T-helper 9 cell (primary cell): Measurements from ENCODE around the gene RAE1.
"Not testable (repeated sequence)": the region's sequence is repeated elsewhere in the genome, so short reads cannot be mapped to it uniquely, and the experiment has no call there.

Source experiments
- DNase-seq: peaks from one replicate; pipeline ENCODE4 v3.0.0-alpha.2; 2020

The RAE1 gene

GRCh38 chr20:57417051-57417689, 66.1 kb downstream of the RAE1 start:
- DNase-seq: no peak

- no peak for DNase-seq
Observed at GRCh38 chr20:57417830-57418780, 67.0 kb downstream of the RAE1 start.

- not testable (repeated sequence) for DNase-seq
Observed at GRCh38 chr20:57419479-57419878, 68.4 kb downstream of the RAE1 start.

- DNase-seq: no peak
Observed at GRCh38 chr20:57420571-57421252, 69.7 kb downstream of the RAE1 start.

GRCh38 chr20:57421253-57422220, 70.5 kb downstream of the RAE1 start:
- DNase-seq: no peak

GRCh38 chr20:57422254-57422653, 71.2 kb downstream of the RAE1 start:
- no peak for DNase-seq

GRCh38 chr20:57425150-57426013, 74.3 kb downstream of the RAE1 start:
- DNase-seq: no peak

GRCh38 chr20:57426271-57426689, 75.2 kb downstream of the RAE1 start:
- no peak for DNase-seq

GRCh38 chr20:57426831-57427230, 75.8 kb downstream of the RAE1 start:
- no peak for DNase-seq

GRCh38 chr20:57428324-57429158, 77.5 kb downstream of the RAE1 start:
- DNase-seq: no peak
